ENCODE data around the gene ATP5F1A. TPM values are rescaled to one million over a fixed set of nuclear protein-coding genes. Genes with fewer than 3 reads are reported as not detected.

ATP5F1A gene
- total RNA-seq, 1 experiment from 2014 or later = 625 TPM

DNA sequence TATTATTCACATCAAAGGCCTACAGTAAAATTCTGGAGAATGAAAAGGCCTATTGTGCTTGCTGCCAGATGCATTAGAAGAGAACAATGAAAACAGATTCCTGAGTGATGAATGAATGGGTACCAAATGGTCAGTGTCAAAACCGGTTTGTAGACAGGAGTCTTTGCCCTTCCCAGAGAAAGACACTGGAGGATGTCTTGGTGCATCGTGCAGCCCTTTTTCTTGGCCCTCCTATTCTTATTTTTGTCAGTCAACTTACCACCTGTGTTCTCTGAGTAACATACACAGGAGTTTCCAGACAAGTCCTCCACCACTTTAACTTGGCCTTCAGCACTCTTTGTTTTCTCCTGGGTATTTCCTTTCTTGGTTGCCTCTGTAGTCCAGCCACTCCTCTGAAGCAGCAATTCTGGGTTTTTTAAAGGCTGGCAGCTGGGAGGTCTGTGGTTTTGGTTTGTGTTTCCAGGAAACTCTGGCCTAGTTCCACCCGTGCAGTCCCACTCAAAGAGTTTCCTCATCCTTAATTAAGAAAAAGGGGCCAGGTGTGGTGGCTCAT, 55.4 kb downstream of the ATP5F1A start:
- no peaks in the 10 kb centered on the region for H3K79me1 ChIP-seq (ENCODE audit: insufficient read depth, low read depth, low read length, poor library complexity, severe bottlenecking)
- H4K5ac ChIP-seq (ENCODE audit: insufficient read length, low read depth, low read length) = no peak overlapping the region
- no peak for DNase-seq
- no peaks in the 10 kb centered on the region for H3K23me2 ChIP-seq (ENCODE audit: insufficient read length, low read depth, low read length, poor library complexity, severe bottlenecking)
- H3K4ac ChIP-seq (ENCODE audit: low read depth, low read length) = no peak overlapping the region
- H3K4me1 ChIP-seq (ENCODE audit: insufficient read depth, low read length) = no peaks in the 10 kb centered on the region
- Mint-ChIP-seq H3K9me3 (no peaks in the 10 kb centered on the region; a peak in 1 of 5 replicates), H3K27me3 (ENCODE audit: low read depth) (peaks cover 3% of the 10 kb centered on the region; the same call in 1 of the 2 replicates), H3K27ac (no peak overlapping the region; a peak in 1 of 7 replicates), H3K36me3 (ENCODE audit: insufficient read depth in 1 of 3, low read depth in 3 of 3) (no peaks in the 10 kb centered on the region), H3K4me1 (peaks cover 9 to 12% of the 10 kb centered on the region in 2 experiments), H3K4me3 (no peak overlapping the region)
- H3K56ac ChIP-seq (ENCODE audit: insufficient read length, low read depth, low read length) = no peak overlapping the region
- H2AK5ac ChIP-seq (ENCODE audit: insufficient read length, low read length) = no peak overlapping the region
- no peak overlapping the region for H3K4me2 ChIP-seq (ENCODE audit: insufficient read depth, insufficient read length, low read length)
- H2BK15ac ChIP-seq (ENCODE audit: low read depth, low read length) = no peak overlapping the region
- no peak overlapping the region for H2BK12ac ChIP-seq (ENCODE audit: insufficient read length, low read depth, low read length)
- no peak overlapping the region for H4K8ac ChIP-seq (replicated peaks; ENCODE audit: insufficient read length, low read depth, low read length)
- H3K18ac ChIP-seq (ENCODE audit: insufficient read length, low read depth, low read length) = no peak overlapping the region
- H2BK20ac ChIP-seq (ENCODE audit: low read depth, low read length, poor library complexity, severe bottlenecking) = no peak overlapping the region
- H3K79me2 ChIP-seq (ENCODE audit: insufficient read depth, low read length) = no peaks in the 10 kb centered on the region
- no peaks in the 10 kb centered on the region for H3K27me3 ChIP-seq (ENCODE audit: insufficient read depth, low read length)
- WGBS (ENCODE audit: extremely low coverage, insufficient read length, low lambda C conversion rate) = no CpG with 5 or more reads among the region's 3 CpGs
- no peak overlapping the region for H3K14ac ChIP-seq (ENCODE audit: insufficient read depth, low read length)
- H3K9me3 ChIP-seq (ENCODE audit: control insufficient read depth, low read depth, low read length) = no peaks in the 10 kb centered on the region
- H3T11ph ChIP-seq (ENCODE audit: low read length) = no peak overlapping the region
- H3K23ac ChIP-seq (ENCODE audit: insufficient read length, low read depth, low read length) = no peak overlapping the region
- H3K27ac ChIP-seq (ENCODE audit: insufficient read length, low read depth, low read length) = no peak overlapping the region
- no peak overlapping the region for H2BK120ac ChIP-seq (ENCODE audit: low read depth, low read length, poor library complexity, severe bottlenecking)
- no peak overlapping the region for H3K9ac ChIP-seq (ENCODE audit: extremely low read depth, insufficient read length, low read length)
- H2AFZ ChIP-seq (ENCODE audit: low read length) = no peak overlapping the region
- no peaks in the 10 kb centered on the region for H4K20me1 ChIP-seq (ENCODE audit: control insufficient read depth, insufficient read depth, insufficient read length)
- H2BK5ac ChIP-seq (ENCODE audit: insufficient read length, low read length) = no peak overlapping the region
- H4K91ac ChIP-seq (ENCODE audit: insufficient read length, low read depth, low read length) = no peak overlapping the region
- TF ChIP-seq, protein P1, sequence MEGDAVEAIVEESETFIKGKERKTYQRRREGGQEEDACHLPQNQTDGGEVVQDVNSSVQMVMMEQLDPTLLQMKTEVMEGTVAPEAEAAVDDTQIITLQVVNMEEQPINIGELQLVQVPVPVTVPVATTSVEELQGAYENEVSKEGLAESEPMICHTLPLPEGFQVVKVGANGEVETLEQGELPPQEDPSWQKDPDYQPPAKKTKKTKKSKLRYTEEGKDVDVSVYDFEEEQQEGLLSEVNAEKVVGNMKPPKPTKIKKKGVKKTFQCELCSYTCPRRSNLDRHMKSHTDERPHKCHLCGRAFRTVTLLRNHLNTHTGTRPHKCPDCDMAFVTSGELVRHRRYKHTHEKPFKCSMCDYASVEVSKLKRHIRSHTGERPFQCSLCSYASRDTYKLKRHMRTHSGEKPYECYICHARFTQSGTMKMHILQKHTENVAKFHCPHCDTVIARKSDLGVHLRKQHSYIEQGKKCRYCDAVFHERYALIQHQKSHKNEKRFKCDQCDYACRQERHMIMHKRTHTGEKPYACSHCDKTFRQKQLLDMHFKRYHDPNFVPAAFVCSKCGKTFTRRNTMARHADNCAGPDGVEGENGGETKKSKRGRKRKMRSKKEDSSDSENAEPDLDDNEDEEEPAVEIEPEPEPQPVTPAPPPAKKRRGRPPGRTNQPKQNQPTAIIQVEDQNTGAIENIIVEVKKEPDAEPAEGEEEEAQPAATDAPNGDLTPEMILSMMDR (conservative IDR thresholded peaks at IDR 0.05) = no peak
